ENCODE measurements around the gene ARHGEF7.
"Not testable (repeated sequence)": the region's sequence is repeated elsewhere in the genome, so short reads cannot be mapped to it uniquely, and the experiment has no call there.

Gene ARHGEF7

DNA sequence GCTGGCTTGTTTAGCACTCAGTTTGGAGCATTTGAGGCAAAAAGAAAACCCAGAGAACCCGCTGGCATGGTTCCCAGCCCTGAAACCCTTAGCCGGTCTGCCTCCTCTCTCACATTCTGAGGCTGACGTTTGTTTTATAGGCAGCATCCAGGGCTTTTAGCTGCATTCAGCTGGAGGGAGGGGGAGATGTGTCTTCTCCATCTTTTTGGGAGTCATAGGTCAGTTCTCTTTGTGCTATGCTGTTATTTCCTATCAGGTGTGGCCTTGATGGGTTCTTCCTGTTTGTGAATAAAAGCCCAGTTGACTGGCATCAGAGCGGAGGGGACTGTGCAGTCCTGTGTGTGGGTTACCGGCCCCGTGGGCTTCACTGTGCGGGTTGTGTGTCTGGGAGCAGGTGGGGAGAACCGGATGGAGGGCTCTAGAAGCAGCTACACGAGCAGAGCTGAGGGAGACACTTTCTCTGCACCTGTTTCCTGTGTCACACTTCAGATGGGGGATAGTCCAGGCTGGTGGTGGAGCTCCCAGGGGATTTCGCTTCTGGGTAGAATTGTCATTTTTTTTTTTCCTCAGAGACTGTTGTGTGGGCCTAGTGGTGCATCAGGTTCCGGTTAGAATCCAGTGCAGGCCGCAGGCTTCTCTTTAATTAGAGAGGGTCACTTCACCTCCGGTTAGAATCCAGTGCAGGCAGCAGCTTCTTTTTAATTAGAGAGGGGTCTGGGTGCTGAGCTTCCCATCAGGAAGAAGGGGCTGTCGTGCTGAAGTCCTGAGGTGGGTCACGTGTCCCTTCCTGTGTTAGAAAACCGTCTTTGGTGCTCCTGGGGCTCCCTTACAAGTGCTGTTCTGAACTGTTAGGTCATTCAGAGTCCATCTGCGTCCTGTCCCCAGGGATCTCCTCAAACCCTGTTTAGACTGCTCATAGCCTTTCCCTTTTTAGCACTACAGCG, 69.6 kb downstream of the ARHGEF7 start:
- peak overlapping the region; percentile 75 for H3K4me3 Mint-ChIP-seq
- H3K36me3 Mint-ChIP-seq = peaks cover 2% of the 10 kb centered on the region
- peaks cover 99% of the 10 kb centered on the region for H3K4me1 Mint-ChIP-seq
- H3K27ac Mint-ChIP-seq = peak overlapping the region; percentile 96
- no peaks in the 10 kb centered on the region for H3K27me3 Mint-ChIP-seq
- H3K9me3 Mint-ChIP-seq = no peaks in the 10 kb centered on the region

GRCh38 chr13:111186305-111186935, 71.3 kb downstream of the ARHGEF7 start:
- Mint-ChIP-seq H3K4me1 (peaks cover 99% of the 10 kb centered on the region), H3K4me3 (peak overlapping the region; percentile 75), H3K9me3 (no peaks in the 10 kb centered on the region), H3K27ac (peak overlapping the region; percentile 79), H3K27me3 (no peaks in the 10 kb centered on the region), H3K36me3 (no peaks in the 10 kb centered on the region)

DNA sequence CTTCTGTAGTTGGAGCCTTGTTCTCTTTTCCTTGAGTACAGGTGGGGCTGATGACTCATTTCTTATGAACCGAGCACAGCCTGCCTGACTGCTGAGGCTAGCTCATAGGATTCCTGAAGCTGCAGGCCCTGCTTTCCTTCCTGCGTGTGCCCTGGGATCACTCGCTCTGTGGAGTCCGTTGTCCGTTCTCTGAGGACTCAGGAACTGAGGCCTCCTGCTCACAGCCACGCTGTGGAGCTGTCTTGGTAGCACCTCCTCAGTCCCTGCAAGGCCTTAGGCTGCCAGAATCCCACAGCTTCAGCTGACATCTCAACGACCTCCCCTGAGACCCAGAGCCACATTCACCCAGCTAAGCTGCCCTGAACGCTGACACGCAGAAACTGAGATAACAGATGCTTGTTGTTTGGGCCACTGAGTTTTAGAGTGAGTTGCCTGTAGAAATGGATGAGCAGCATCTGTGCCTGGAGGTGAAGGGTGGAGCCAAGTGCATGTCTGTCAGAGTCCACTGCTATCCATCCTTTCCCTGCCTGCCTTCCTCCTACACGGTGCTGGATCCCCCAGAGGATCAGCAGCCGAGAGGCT, 72.9 kb downstream of the ARHGEF7 start:
- Mint-ChIP-seq H3K27me3 (no peaks in the 10 kb centered on the region), H3K27ac (no peak overlapping the region), H3K9me3 (no peaks in the 10 kb centered on the region), H3K4me3 (peak overlapping the region; percentile 19), H3K4me1 (peaks cover 98% of the 10 kb centered on the region), H3K36me3 (no peaks in the 10 kb centered on the region)

- Mint-ChIP-seq H3K4me1 (peaks cover 98% of the 10 kb centered on the region), H3K27ac (peak overlapping the region; percentile 80), H3K4me3 (peak overlapping the region; percentile 88)
- H3K9me3 Mint-ChIP-seq, H3K27me3 Mint-ChIP-seq, H3K36me3 Mint-ChIP-seq: not testable (repeated sequence)
Measured at GRCh38 chr13:111189064-111189505, 74.0 kb downstream of the ARHGEF7 start.

DNA sequence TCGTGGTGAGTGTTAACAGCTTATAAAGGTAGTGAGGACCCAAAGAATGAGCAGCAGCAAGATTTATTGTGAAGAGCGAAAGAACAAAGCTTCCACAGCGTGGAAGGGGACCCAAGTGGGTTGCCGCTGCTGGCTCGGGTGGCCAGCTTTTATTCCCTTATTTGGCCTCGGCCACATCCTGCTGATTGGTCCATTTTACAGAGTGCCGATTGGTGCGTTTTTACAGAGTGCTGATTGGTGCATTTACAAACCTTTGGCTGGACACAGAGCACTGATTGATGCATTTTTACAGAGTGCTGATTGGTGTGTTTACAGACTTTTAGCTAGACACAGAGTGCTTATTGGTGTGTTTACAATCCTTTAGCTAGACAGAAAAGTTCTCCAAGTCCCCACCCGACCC, 74.4 kb downstream of the ARHGEF7 start:
- H3K27me3 Mint-ChIP-seq = not testable (repeated sequence)
- Mint-ChIP-seq H3K4me1 (peaks cover 98% of the 10 kb centered on the region), H3K4me3 (peak overlapping the region; percentile 88)

DNA sequence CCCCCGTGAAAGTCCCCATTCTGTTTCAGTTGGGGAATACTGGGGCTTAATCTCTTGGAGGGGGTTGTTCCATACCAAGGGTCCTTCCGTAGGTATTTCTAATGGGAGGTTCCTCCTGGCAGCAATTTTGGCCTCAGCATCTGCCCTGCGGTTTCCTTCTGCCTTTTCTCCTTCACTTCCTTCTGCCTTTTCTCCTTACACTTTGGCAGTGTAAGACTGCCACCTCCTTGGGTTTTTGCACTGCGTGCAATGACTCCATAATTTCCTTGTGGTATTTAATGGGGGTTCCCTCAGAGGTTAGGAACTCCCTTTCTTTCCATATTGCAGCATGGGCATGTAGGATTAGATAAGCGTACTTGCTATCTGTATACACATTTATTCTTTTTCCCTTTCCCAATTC, 78.1 kb downstream of the ARHGEF7 start:
- not testable (repeated sequence) for H3K36me3 Mint-ChIP-seq, H3K27ac Mint-ChIP-seq, H3K9me3 Mint-ChIP-seq, H3K4me3 Mint-ChIP-seq, H3K27me3 Mint-ChIP-seq
- H3K4me1 Mint-ChIP-seq = peaks cover 86% of the 10 kb centered on the region

More for the DNA sequence above, 74.4 kb downstream of the ARHGEF7 start:
- H3K9me3 Mint-ChIP-seq, H3K36me3 Mint-ChIP-seq: not testable (repeated sequence)
- H3K27ac Mint-ChIP-seq = peak overlapping the region; percentile 80

- not testable (repeated sequence) for H3K9me3 Mint-ChIP-seq, H3K27ac Mint-ChIP-seq, H3K27me3 Mint-ChIP-seq, H3K4me3 Mint-ChIP-seq
- peaks cover 10% of the 10 kb centered on the region for H3K36me3 Mint-ChIP-seq
- H3K4me1 Mint-ChIP-seq = peaks cover 86% of the 10 kb centered on the region
Measured at GRCh38 chr13:111194651-111195050, 79.5 kb downstream of the ARHGEF7 start.

DNA sequence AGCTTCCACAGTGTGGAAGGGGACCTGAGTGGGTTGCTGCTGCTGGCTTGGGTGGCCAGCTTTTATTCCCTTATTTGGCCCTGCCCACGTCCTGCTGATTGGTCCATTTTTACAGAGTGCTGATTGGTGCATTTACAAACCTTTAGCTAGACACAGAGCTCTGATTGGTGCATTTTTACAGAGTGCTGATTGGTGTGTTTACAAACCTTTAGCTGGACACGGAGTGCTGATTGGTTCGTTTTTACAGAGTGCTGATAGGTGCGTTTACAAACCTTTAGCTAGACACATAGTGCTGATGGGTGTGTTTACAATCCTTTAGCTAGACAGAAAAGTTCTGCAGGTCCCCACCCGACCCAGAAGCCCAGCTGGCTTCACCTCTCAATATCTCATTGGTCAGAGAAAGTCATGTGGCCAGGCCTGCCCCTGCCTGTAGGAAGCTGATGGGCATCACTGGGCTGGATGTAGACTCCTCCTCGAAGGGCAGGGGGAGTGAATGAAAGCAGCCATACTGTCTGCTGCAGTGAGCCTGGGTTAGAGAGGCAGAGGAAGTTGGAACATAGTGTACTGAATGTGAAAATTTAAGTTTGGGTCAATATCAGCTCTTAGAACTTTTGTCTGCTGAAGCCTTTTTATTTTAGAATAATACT, 83.7 kb downstream of the ARHGEF7 start:
- not testable (repeated sequence) for H3K27ac Mint-ChIP-seq

DNA sequence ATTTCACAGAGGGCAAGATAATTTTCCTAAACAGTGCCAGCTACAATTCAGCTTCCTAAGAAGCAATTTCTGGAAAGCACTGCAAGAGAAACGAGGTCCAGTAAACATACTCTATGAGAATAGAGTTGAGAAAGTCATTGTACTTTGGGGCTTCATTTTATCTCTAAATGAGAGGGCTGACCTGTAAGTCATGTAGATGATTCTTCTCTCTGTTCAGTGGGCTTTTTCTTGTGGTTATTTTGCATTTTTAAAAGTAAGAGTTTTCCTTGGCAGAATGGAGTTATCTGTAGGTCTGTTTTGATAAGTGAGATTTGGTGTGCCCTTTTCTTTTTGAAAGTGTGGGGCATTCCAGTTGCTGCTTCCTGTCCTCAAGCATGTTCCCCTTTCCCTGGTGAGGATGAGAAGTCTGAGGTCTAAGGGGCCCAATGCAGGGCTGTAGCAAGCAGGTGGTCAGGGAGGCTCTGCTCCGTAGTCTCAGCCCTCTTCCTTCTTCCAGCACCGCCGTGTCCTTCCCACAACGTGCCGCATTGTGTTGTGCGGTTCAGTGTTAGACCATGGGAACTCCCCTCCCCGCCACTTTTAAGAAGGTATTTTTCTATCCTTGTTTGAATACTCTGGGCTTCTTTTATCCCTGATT, 86.3 kb downstream of the ARHGEF7 start:
- H3K9me3 Mint-ChIP-seq = no peaks in the 10 kb centered on the region
- peak overlapping the region; percentile 62 for H3K4me3 Mint-ChIP-seq
- peaks cover 82% of the 10 kb centered on the region for H3K4me1 Mint-ChIP-seq
- peaks cover 12% of the 10 kb centered on the region for H3K36me3 Mint-ChIP-seq
- peak overlapping the region; percentile 46 for H3K27ac Mint-ChIP-seq
- H3K27me3 Mint-ChIP-seq = no peaks in the 10 kb centered on the region

More for the DNA sequence above, 83.7 kb downstream of the ARHGEF7 start:
- H3K9me3 Mint-ChIP-seq, H3K27me3 Mint-ChIP-seq, H3K4me3 Mint-ChIP-seq: not testable (repeated sequence)
- Mint-ChIP-seq H3K4me1 (peaks cover 88% of the 10 kb centered on the region), H3K36me3 (peaks cover 12% of the 10 kb centered on the region)

DNA sequence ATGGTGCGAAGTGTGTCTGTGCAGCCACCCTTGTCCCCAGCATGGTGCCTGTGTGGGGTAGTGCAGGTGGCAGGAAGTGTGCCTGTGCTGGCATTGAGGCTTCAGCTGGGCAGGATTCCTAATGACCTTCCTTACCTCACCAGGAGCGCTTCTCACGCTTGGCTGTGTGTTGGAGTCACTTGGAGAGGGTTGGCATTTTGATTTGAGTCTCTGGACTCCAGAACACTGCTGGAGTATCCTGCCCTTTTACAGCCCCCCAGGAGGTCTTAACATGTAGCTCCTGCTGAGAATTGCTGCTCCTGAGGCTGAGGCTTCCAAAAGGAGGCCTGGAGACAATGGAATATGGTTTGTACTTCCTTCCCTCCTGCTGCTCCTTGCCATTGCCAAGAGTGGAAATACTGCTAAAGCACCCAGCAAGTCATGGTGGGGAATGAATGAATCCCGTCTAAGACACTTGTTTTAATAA, 87.1 kb downstream of the ARHGEF7 start:
- Mint-ChIP-seq H3K9me3 (no peaks in the 10 kb centered on the region), H3K27ac (peak overlapping the region; percentile 27), H3K4me1 (peaks cover 81% of the 10 kb centered on the region), H3K27me3 (no peaks in the 10 kb centered on the region), H3K4me3 (no peak overlapping the region), H3K36me3 (peaks cover 10% of the 10 kb centered on the region)

GRCh38 chr13:111202745-111203144, 87.6 kb downstream of the ARHGEF7 start:
- Mint-ChIP-seq H3K36me3 (peaks cover 4% of the 10 kb centered on the region), H3K4me1 (peaks cover 78% of the 10 kb centered on the region), H3K9me3 (no peaks in the 10 kb centered on the region), H3K27me3 (no peaks in the 10 kb centered on the region), H3K27ac (peak overlapping the region; percentile 27), H3K4me3 (no peak overlapping the region)

GRCh38 chr13:111203736-111204389, 88.8 kb downstream of the ARHGEF7 start:
- Mint-ChIP-seq H3K27ac (peak overlapping the region; percentile 23), H3K9me3 (no peaks in the 10 kb centered on the region), H3K4me1 (peaks cover 82% of the 10 kb centered on the region), H3K27me3 (no peaks in the 10 kb centered on the region), H3K4me3 (no peak overlapping the region), H3K36me3 (peaks cover 2% of the 10 kb centered on the region)

GRCh38 chr13:111204438-111205177, 89.5 kb downstream of the ARHGEF7 start:
- Mint-ChIP-seq H3K36me3 (peaks cover 2% of the 10 kb centered on the region), H3K9me3 (no peaks in the 10 kb centered on the region), H3K4me1 (peaks cover 80% of the 10 kb centered on the region), H3K4me3 (no peak overlapping the region), H3K27me3 (no peaks in the 10 kb centered on the region), H3K27ac (no peak overlapping the region)

GRCh38 chr13:111206148-111206547, 91.0 kb downstream of the ARHGEF7 start:
- Mint-ChIP-seq H3K27me3 (no peaks in the 10 kb centered on the region), H3K27ac (no peak overlapping the region), H3K4me3 (no peak overlapping the region), H3K4me1 (peaks cover 80% of the 10 kb centered on the region), H3K36me3 (no peaks in the 10 kb centered on the region), H3K9me3 (no peaks in the 10 kb centered on the region)

Measured in activated naive CD4-positive, alpha-beta T cell treated with anti-CD3 and anti-CD28 coated beads, Interleukin-2, amount 50 U/mL, for 24 hours (primary cell).